ENCODE measurements around the gene C2CD5. TPM values are rescaled to one million over a fixed set of nuclear protein-coding genes. Genes with fewer than 3 reads are reported as not detected.

The C2CD5 gene
- total and polyA plus RNA-seq, 2 of the 13 experiments (the other 11 are each of a cell fraction or from before 2014, with no cell fraction given): 12.6 to 14.6 TPM

DNA sequence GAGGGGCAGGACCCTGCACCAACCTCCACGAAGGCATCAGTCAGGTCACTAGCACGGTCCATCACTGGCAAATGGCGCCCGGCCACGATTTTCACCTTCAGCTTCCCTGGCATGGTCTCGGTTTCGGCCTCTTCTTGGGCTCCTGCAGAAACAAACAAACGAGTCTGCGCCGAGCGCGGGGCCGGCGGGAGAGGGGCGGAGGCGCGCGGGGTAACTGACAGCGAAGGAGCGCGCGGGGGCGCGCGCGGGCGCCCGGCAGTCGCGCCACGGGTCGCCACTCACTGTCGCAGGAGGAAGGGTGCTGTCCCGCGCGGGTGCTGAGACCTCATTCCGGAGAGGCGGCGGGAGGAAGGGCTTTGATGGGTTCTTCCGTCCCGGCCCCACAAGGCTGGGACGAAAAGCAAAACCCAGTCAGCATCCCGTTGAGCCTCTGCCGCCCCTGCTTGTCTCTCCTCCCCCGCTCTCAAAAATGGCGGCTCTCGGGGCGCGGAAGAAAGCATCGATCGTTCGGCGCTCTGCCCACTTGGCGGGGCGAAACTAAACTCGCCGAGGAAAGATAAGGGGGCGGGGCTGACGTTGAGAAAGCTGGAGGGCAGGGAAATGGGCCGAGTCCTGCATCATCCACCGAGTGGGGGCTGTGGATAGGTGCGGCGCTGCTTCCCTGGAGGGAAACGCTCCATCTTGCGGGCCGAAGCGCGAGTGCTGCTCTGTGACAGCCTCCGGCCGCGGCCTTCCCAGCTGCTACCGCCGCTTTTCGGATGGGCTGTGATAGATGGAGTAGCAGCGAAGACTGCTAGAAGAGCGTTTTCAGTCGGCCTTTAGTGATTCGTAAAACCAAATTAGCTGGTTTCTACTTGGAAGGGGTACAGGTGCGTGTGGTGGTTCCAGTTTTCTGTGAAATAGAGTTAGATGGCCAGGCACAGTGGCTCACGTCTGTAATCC, at the start of gene C2CD5 (continued):
- no peak for TF ChIP-seq HNRNPH1 (optimal IDR thresholded peaks at IDR 0.05; ENCODE audit: low read depth, low read length)
- no peak for TF ChIP-seq ZNF225 (CRISPR knock-in tag; IDR thresholded peaks at IDR 0.05)
- TF ChIP-seq BCLAF1 (IDR thresholded peaks at IDR 0.05): no peak
- TF ChIP-seq NRL (CRISPR knock-in tag; IDR thresholded peaks at IDR 0.05; ENCODE audit: borderline replicate concordance): peak; percentile 83
- TF ChIP-seq FOXM1 (CRISPR knock-in tag; IDR thresholded peaks at IDR 0.05): no peak
- TF ChIP-seq ZNF781 (CRISPR knock-in tag; IDR thresholded peaks at IDR 0.05; ENCODE audit: borderline replicate concordance, not compliant biosample characterization): no peak
- TF ChIP-seq NKX3-1 (CRISPR knock-in tag; IDR thresholded peaks at IDR 0.05): peak; percentile 87
- TF ChIP-seq, protein P1, sequence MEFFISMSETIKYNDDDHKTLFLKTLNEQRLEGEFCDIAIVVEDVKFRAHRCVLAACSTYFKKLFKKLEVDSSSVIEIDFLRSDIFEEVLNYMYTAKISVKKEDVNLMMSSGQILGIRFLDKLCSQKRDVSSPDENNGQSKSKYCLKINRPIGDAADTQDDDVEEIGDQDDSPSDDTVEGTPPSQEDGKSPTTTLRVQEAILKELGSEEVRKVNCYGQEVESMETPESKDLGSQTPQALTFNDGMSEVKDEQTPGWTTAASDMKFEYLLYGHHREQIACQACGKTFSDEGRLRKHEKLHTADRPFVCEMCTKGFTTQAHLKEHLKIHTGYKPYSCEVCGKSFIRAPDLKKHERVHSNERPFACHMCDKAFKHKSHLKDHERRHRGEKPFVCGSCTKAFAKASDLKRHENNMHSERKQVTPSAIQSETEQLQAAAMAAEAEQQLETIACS (CRISPR knock-in tag; IDR thresholded peaks at IDR 0.05): peak; percentile 94
- peak; percentile 62; the same call in 1 of the 2 replicates for TF ChIP-seq ARNT2 (CRISPR knock-in tag; IDR thresholded peaks at IDR 0.05; ENCODE audit: low read depth)
- peak; percentile 85 for TF ChIP-seq ZBTB20 (CRISPR knock-in tag; IDR thresholded peaks at IDR 0.05; ENCODE audit: borderline replicate concordance, low read depth)
- peak; percentile 24; the same call in 1 of the 2 replicates for TF ChIP-seq ZNF746 (CRISPR knock-in tag; IDR thresholded peaks at IDR 0.05)
- no peak for TF ChIP-seq ZNF569 (CRISPR knock-in tag; IDR thresholded peaks at IDR 0.05; ENCODE audit: borderline replicate concordance)
- 0 out of 2 replicates have a peak, but pooled peaks have one; percentile 7 for TF ChIP-seq ZNF432 (CRISPR knock-in tag; IDR thresholded peaks at IDR 0.05; ENCODE audit: borderline replicate concordance)
- TF ChIP-seq LCORL (IDR thresholded peaks at IDR 0.05): no peak
- peak; percentile 86 for TF ChIP-seq LCORL (CRISPR knock-in tag; IDR thresholded peaks at IDR 0.05)
- no peak for TF ChIP-seq ZNF30 (CRISPR knock-in tag; IDR thresholded peaks at IDR 0.05)
- TF ChIP-seq U2AF1 (optimal IDR thresholded peaks at IDR 0.05; ENCODE audit: low read depth, low read length): peak; percentile 76
- TF ChIP-seq ZBTB4 (CRISPR knock-in tag; IDR thresholded peaks at IDR 0.05; ENCODE audit: borderline replicate concordance): no peak; the same call in none of the 2 replicates
- no peak for TF ChIP-seq FIP1L1 (IDR thresholded peaks at IDR 0.05; ENCODE audit: borderline replicate concordance, insufficient read depth, low read depth, low read length)
- 0 out of 2 replicates have a peak, but pooled peaks have one; percentile 49 for TF ChIP-seq ZBTB7B (CRISPR knock-in tag; IDR thresholded peaks at IDR 0.05)
